Occipital lobe (tissue), 2 donors: ENCODE results near the gene NXPH4. TPM values are rescaled to one million over a fixed set of nuclear protein-coding genes. Genes with fewer than 3 reads are reported as not detected.

Experiments used
- DNase-seq: peaks from one replicate; lab custom pipeline; 2025; lab: John Stamatoyannopoulos, UW
- total RNA-seq: library from RNA; depleted of rRNA; stranded (reverse); fragments of >200 nt; gene quantifications from one replicate; pipeline ENCODE4 v1.2.3, GENCODE V29; 2014

NXPH4 gene
- total RNA-seq, result 0.78 TPM

GRCh38 chr12:57216014-57216911 is at the start of gene NXPH4:
Gene NXPH4 (plus strand): TSS chr12:57216794. CDS start chr12:57216970, 176 bp downstream.
- no peak for DNase-seq

- DNase-seq, result peak; percentile 14
Measured at GRCh38 chr12:57166971-57167371, 49.6 kb upstream of the NXPH4 start.

GRCh38 chr12:57168058-57168457 is 48.5 kb upstream of the NXPH4 start:
- DNase-seq, result no peak

- peak; percentile 57 for DNase-seq
Measured at GRCh38 chr12:57169046-57169795, 47.4 kb upstream of the NXPH4 start.

GRCh38 chr12:57169969-57170368 is 46.6 kb upstream of the NXPH4 start:
- no peak for DNase-seq

- DNase-seq, result no peak
Measured at GRCh38 chr12:57170408-57170807, 46.2 kb upstream of the NXPH4 start.

GRCh38 chr12:57170927-57171326 is 45.7 kb upstream of the NXPH4 start:
- no peak for DNase-seq

- DNase-seq, result no peak
Measured at GRCh38 chr12:57171668-57172067, 44.9 kb upstream of the NXPH4 start.

GRCh38 chr12:57173089-57173488 is 43.5 kb upstream of the NXPH4 start:
- no peak for DNase-seq

- no peak for DNase-seq
Measured at GRCh38 chr12:57173683-57174082, 42.9 kb upstream of the NXPH4 start.

GRCh38 chr12:57175428-57176138 is 41.0 kb upstream of the NXPH4 start:
- DNase-seq, result peak; percentile 26

- DNase-seq, result no peak
Measured at GRCh38 chr12:57176139-57176477, 40.5 kb upstream of the NXPH4 start.

- DNase-seq, result no peak
Measured at GRCh38 chr12:57176846-57177245, 39.7 kb upstream of the NXPH4 start.

- no peak for DNase-seq
Measured at GRCh38 chr12:57177354-57177753, 39.2 kb upstream of the NXPH4 start.

GRCh38 chr12:57178213-57178612 is 38.4 kb upstream of the NXPH4 start:
- DNase-seq, result no peak

- DNase-seq, result no peak
Measured at GRCh38 chr12:57179331-57180086, 37.1 kb upstream of the NXPH4 start.

GRCh38 chr12:57180321-57180989 is 36.1 kb upstream of the NXPH4 start:
- no peak for DNase-seq

- DNase-seq, result no peak
Measured at GRCh38 chr12:57181072-57181471, 35.5 kb upstream of the NXPH4 start.

GRCh38 chr12:57181561-57182155 is 34.9 kb upstream of the NXPH4 start:
- DNase-seq, result no peak

GRCh38 chr12:57182918-57183575 is 33.5 kb upstream of the NXPH4 start:
- DNase-seq, result peak; percentile 51
